CD4-positive, alpha-beta T cell treated with Interleukin-12 subunit alpha and Interleukin-12 subunit beta, for 1 hour (primary cell): ENCODE measurements around the gene ZNF521.

Experiments used
- DNase-seq: peaks from one replicate; pipeline ENCODE4 v3.0.0-alpha.2; 2020

Gene ZNF521

DNA sequence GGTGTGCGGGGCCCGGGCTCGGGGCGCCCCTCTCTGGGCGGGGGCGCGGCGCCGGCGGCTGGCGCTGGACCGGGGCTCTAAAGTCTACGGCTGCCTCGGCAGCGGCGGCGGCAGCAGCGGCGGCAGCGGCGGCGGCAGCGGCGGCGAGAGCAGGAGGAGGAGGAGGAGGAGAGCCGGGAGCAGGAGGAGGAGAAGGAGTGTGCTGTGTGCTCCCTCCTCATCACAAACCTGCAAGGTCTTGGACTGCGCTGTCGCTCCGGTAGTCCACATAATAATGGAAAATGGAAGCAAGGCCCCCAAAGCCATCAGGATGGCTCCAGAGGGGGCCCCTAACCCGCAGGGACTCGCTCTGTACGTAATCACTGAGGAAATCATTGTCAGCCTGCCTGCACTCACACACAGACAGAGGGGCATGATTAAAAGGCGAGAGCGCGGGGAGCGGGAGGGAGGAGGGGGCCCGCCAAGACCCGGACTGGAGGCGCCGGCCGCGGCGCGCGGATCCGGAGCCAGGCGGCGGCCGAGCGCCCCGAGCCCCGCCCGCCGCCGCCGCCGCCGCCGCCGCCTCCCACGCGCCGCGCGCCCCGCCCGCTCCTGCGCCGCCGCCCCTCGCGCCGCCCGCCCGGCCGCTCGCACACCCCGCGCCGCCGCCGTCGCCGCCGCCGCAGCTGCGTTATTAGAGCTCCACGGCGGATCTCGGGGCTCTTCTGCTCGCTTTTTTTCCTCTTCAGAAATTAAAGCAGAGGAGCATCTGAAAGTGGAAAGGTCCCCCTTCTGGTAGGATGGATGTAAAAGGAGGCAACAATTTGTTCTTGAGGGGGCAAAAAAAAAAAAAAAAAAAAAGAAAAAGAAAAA lies at the start of gene ZNF521:
Gene ZNF521 (minus strand): TSS at position 390 of the 852 bp plus-strand sequence. CDS start 1,220 bp downstream, outside the sequence.
- peak; percentile 32 for DNase-seq

DNA sequence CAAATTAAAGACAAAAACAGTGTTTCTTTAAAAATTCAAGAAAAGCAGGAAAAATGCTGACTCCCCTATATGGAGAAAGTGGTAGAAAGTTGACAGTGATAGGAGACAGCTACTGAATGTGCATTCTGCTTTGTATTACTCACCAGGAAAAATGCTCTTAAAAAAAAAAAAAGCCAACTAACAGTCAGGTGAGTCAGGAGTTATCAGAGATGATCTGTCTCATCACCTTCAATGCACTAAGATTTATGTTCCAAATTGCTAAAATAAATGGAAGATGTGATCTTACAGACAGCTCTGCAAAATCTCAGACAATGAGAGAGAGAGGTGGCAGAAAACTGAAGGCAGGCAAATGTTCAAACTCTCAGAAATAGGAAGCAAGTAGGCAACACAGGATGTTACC lies 47.6 kb upstream of the ZNF521 start:
- no peak for DNase-seq

DNA sequence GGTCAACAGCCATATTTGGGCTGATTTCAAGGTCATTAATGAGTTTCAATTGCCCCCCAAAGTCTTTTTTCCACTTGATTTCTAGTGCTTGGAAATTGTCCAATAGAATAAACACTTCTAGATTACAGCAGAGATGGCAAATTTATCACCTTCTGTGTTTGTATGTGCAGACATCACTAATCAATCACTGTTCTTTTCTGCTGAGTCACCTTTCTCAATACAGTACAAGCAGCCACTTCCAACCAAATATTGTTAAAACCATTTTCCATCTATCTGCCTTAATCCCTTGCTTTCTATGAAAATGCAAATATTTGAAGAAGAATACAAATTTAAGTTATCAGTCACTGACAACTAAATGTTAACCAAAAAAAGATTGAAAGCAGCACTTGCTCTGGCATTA lies 40.2 kb upstream of the ZNF521 start:
- no peak for DNase-seq

DNA sequence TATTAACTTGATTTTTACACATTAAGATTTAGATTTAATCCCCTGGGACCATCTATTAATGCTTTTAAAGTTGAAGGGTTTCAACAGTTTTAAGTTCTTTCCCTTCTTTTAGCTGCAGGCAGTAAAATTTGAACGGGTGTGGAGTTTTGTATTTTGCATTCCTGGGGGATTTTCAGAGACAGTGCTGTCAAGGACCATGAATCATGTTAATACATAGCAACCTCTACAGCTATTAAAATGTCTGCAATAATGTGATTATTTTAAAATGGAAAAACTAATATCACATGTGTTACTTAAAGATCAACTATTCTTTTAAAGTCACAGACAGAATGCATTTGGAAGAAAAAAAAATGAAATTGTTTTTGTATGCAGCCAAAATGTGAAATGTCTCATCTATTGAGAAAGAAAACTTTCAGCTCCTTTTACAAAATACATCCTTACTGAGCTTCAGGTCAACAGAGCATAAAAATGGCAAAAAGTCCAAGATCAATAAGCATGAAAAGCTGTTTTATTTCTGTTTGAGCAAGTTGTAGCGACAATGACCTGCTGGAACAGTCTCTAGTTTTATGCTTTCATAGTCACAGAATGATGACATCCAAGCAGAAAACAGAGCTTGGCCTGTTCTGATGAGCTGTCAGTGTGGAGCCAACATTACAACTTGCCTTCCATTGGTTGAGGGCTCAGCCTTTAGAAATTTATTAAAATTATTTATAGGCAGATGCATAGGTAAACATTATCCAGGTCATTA lies 21.6 kb upstream of the ZNF521 start:
- no peak for DNase-seq

DNA sequence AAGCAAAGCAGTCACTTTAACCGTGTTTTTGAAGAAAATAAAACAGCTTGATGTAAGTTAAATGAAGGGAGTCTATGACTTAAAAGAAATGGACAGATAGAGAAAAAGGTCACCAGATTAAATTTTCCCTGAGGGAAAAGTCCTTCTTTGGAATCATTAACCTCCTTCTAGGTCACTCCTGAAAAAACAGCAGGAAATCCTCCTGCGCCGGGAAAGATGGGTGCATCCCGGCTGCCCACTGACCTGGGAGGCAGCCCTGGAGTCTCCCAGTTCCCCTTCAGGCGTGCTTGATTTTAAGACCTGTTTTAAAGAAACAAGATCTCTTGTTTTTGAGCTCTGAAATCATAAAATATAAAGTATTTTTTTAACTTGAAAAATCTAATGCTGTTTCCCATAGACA lies 18.4 kb upstream of the ZNF521 start:
- DNase-seq = no peak

DNA sequence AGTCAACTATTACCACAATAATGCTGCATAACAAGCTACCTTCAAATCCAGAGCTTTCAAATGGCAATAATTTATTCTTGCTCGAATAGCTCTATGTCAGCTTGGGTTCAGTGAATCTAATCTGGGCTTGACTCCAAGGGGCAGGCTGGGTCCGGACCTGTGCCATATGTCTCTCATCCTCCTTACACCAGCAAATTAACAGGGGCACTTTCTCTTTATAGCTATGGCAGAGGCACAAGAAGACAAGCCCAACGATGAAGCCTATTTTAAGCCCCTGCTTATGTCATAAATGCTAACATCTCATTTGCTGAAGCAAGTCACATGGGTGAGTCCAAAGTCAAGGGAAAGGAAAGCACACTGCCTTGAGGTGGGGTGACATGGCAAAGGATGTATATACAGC lies 13.3 kb upstream of the ZNF521 start:
- DNase-seq = no peak

DNA sequence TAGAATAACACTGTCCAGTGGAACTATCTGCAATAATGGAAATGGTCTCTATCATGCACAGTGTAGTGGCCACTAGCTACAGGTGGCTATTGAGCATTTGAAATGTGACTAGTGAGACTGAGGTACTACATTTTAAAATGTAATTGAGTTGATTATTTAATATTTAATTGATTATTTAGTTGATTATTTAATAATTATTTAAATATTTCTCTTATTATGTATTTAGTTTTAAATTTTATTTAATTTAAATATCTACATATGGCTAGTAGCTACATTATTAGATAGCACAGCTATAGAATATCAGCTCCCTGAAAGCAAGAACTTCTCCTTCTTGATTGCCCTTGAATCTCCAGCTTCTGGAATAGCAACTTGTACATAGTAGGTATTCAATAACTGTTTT lies 12.8 kb upstream of the ZNF521 start:
- DNase-seq = no peak

DNA sequence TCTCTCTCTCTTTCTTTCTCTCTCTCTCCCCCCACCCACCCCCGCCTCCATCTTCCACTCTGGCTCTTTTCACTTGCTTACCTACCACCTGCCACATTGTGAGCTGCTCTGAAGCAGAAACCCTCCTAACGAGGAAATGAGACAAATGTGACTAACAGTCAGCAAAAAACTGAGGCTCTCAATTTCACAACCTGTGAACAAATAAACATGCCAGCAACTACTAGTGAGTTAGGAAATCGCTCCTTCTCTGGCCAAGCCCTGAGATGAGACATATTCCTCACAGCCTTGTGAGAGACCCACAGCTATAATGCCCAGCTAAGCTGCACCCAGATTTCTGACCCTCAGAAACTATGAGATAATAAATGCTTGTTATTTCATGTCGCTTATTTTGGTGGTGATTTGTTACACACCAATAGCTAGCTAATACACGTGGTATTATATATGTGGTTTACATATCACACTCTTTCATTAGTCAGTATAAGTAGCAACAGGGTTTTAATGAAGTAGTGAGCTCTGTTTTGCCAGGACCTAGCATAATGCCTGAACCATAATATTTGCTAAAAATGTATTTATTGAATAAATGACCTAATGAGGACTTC lies 8.4 kb upstream of the ZNF521 start:
- no peak for DNase-seq

DNA sequence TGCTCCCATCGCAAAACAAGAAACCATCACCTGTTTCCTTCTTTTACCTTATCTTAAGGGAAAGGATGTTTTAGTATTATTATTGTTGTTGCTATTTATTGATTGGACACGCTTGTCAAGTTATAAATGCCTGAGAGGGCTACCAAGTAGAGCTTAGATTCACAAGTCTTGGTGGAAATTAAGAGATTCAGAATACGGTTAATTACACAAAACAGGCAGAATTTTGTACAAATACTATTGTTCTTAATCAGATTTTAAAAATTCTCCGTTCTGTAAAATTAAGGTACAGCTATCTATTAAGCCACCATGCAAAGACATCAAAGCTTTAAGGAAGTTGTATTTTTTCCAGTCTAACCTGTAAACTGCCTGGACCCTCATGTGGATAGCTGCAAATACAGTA lies 1.1 kb upstream of the ZNF521 start:
- DNase-seq = no peak

DNA sequence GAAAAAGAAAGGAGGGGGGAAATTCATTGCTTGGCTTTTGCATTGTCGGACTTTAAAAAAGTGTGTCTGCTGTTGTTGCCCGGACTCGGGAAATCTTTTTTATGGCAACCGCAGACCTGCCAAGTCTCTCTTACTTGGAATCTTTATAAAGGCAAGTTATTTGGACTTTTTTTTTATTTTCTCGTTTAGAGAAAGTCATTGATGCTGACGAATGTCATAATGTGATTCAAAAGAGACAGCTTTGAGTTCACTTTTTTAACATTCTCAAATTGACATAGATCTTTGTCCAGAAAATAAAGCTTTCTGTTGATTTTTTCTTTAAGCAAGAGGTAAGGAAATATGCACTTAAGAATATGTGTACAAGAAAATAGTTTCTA lies 651 bp upstream of the ZNF521 start:
- DNase-seq = no peak

DNA sequence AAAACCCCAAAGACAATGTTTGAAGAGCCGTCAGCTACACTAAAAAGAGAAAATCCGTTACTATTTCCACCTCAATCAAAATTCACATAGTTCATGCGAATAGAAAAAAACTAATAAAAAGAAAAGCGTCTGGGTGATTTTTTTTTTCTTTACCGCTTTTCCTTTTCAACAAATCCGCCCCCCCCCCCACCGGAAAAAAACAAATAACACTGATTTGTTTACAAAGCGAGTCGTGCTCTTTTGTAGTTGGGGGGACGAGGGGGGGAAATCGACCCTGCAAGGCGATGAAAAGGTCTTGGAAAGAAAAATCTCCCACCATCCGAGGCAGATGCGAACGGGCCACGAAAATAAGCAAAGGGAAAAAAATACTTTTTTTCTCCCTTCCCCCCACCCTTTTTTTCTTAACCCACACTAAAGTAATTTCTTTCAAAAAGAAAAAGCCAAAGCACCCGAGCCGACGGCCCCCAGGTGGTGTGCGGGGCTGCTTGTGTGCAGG lies 638 bp downstream of the ZNF521 start:
- DNase-seq = no peak

DNA sequence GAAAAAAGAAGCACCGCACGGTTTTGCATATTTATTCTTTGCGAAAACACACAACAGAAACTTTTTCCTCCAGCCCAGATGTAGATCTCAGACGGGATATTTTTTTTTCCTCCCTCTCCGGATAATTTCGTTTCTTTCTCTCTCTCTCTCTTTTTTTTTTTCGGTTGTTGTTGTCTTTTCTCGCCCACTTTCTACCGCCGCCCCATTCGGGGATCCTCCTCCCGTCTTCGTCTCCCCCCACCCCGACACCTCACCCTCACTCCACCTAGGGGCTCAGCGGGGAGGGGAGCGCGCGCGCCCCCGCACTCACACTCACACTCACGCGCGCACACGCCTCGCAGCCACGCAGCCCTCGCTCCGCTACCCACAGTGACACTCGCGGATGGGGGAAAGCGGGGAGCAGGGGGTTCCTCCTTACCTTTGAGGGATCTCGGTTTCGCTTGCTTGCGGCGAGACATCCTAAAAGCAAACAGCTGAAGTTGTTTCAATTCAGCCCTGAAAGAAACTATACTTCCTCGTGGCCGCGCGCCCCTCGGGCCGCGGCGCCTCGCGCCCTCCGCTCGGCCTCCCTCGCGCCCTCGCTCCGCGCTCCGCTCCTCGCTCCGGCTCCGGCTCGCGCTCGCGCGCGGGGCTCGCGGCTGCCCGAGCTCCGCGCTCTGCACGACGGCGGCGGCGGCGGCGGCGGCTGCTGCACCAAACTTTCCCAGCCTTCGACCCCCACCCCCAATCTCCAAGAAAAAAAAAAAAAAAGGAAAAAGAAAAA lies 1.3 kb downstream of the ZNF521 start:
- no peak for DNase-seq

DNA sequence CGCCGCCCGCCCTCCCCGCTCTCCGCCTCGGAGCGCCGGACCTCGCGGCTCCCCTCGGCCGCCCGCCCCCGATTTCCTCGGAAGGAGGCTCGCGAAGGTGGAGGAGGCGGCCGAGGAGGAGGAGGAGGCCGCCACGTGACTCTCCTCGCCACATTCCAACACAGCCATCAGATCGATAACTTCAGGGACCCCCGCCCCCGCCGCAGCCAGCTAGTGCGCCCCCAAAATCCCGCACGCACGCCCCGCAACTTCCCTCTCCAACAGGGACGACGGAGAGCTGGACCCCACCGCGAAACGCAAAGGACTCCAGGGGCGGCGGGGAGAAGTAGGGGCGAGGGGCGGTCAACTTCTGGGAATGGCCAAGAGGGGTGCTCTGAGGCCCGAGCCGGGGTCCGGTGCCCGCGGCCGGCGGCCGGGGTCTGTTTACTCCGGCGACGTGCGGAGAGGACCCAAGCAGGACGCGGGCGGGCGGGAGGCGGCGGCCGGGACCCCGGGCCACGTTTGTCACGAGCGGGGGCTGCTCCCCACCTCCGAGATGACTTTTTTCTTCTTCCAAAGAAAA lies 2.0 kb downstream of the ZNF521 start:
- DNase-seq = no peak

DNA sequence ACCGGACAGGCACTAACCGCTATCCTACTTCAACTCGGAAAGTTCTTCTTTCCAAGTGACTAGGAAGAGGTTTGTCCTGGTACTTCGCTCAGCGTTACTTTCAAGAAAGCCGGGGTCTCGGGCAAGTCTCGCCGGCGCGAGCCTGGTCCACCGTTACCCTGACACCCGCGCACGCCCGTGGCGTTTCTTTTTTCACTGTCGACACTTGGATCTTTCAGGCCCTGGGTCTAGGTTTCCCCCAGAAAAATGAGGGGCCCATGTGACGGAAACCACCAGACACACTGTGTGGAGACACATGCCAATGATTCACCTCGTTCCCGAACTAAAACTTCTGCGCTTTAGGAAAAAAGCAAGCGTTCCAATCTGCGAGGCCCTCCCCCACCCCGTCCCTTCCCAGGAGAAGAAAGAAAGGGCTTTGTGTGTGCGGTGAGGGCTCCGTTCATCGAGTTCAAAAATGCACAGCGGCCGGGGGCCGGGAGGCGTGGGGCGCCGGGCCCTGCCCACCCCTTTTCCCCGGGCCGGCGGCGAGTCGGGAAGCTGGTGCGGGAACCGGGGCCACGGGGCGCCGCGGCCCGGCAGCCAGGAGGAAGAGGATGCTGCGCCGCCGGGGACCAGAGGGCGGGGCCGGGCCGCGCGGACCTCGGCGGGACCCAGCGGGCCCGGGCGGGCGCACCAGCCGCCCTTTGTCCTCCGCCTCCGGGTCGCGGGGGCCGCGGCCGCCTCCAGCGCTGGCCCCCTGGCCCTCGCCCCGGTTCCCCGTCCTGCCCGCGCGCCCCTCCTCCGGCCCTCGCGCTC lies 2.6 kb downstream of the ZNF521 start:
- DNase-seq = no peak

DNA sequence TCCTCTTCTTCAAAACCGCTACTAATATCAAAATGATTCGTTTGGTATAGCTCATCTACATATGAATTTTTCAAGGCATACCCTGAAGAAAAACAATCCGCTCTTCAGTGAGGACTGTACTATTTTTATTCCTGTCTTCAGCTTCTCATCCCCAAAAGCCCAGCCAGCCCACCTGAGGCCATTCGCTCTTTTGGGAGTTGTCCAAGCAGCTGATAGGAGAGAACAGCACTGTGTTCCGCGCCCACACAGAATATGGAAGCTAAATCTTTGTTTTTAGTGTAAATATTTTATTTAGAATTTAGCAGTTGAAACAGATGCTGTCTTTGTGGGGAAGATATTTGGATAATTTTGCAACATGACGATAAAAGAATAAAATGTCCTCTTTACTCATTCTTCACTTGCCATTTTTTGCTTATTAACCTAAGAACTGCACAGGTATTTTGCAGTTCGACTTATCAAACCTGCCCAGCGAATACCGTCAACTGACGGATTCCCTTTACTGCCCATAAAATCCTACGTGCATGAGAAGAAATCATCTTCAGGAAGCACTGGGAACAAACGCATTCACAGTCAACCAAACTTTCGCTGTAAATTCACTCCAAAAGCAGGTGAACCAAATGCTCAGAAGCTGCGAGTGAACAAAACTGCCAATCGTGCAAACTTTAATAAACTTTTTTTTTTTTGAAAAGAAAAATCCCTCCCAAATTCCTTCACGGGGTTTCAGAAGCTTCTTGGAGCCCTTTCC lies 3.4 kb downstream of the ZNF521 start:
- DNase-seq = no peak

DNA sequence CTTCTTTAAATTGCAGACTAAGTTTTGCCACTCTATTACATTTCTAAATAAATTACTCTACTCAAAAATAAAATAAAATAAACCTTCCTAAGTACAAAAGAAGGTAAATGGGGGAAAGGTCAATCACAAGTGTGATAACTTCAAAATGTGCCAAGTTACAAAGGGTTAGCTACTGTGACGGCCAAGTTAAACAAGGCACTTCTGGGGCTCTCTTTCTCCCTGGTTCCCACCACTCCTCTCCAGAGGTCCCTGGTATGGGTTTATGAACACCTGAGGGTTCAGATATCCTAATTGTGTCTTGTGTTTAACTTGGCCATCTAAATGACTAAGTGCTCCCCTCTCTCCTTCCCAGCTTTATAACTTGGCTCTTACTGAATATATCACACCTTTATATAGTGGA lies 5.4 kb downstream of the ZNF521 start:
- no peak for DNase-seq

DNA sequence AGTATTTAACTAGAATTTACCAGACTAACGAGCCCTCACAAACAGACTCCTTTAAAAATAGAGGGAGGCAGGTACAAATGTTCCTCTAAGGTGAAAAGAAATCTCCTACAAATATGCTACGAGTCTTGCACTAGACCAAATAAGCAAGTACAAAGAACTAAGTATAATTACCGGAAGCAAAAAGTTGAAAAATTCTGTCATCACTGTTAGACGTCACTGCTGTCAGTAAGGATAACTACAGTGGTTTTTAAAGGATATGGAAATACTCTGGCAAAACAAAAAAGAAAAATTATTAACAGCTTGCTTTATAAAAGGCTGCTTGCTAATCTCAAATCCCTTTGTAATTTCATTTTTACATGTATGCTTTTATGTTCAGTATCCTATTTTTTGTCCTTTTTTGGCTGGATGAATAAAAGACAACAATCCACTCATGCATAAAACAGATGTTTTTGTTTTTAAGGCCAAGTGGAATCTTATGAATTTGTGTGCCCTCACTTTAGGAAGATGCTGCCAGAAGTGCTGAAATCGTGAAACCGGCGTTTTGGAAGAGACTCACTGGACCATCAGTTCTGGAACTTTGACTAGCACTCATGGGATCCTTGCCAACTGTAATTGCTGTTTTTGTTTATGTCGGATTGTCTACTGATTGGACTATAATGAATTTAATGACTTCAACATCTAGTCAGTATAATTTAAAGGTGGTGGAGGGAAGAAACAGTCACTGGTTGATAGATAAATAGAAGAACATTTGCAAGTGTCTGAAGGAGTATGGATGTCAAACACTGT lies 6.7 kb downstream of the ZNF521 start:
- no peak for DNase-seq

DNA sequence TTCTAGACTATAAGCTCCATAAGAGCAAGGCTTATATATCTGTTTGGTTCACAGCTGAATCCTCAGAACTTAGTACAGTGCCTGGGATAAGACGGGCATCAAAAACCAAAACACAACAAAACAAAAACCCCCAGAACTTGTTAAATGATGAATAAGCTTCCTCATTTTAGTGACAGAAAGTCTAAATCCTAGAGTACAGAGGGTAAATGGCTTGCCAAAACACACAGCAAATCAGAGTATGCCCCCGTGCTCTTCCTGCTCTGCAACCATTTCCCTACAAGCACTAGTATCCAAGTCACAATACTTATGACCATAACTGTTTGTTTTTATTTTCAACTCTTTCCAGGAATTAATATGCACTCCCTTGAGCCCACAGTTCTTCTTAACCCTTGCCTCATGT lies 10.1 kb downstream of the ZNF521 start:
- DNase-seq = no peak

DNA sequence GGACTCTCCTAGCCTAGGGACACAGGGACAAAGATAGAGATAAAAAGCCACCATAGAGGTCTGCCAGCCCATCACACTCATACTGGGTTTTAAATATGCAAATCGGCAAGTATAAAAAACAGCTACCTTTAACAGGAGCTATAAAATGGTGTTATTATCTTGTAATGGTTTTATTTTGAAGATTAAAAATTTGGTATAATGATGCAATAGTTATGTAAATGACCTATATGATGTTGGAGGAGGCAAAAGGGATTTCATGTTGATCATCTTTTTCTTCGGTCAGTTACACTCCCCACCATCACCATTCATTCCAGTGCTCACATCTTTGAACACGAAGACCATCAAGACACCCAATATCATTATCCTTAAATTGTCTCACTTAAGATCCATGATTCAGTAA lies 11.2 kb downstream of the ZNF521 start:
- DNase-seq = no peak

DNA sequence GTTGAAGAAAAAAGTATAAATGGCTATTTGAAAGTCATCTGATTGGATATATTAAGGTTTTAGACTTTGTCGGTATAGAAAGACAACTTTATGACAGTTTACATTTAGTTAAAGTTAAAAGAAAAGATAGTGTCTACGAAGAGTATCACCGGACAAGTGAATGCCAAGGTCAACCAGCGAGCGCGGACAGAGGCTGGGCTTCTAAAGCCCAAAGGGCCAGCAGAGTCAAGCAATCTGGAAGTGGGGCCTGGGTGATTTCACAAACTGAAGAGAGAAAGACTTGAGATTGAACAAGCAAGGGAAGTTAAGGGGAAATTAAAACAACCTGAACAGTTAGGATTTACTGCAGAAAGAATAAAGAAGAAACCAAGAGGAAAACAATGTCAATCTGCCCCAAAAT lies 16.3 kb downstream of the ZNF521 start:
- DNase-seq = no peak
